ENCODE measurements around the gene OR1F1. TPM values are rescaled to one million over a fixed set of nuclear protein-coding genes. Genes with fewer than 3 reads are reported as not detected.

Gene OR1F1
- total RNA-seq, 1 donor from 2014 or later = not detected

Other genes starting within 250 kb of the OR1F1 start
- 0.10 and 0.18 TPM in 2 replicates for gene KREMEN2, start 223.9 kb upstream of the OR1F1 start, total RNA-seq
- gene PAQR4, start 218.9 kb upstream of the OR1F1 start, total RNA-seq = 40.1 and 44.0 TPM in 2 replicates
- gene PKMYT1, start 207.8 kb upstream of the OR1F1 start, total RNA-seq = 151 and 152 TPM in 2 replicates
- gene CLDN9, start 175.3 kb upstream of the OR1F1 start, total RNA-seq = not detected in 2 replicates
- gene CLDN6, start 170.0 kb upstream of the OR1F1 start, total RNA-seq = not detected in 2 replicates
- 4.9 and 5.5 TPM in 2 replicates for gene TNFRSF12A, start 167.8 kb upstream of the OR1F1 start, total RNA-seq
- 30.0 and 30.9 TPM in 2 replicates for gene HCFC1R1, start 164.3 kb upstream of the OR1F1 start, total RNA-seq
- 48.3 and 49.0 TPM in 2 replicates for gene THOC6, start 164.2 kb upstream of the OR1F1 start, total RNA-seq
- gene BICDL2, start 151.3 kb upstream of the OR1F1 start, total RNA-seq = 0.20 TPM in 1 of 2 replicates, not detected in the other
- gene MMP25, start 141.6 kb upstream of the OR1F1 start, total RNA-seq = 11.9 and 12.8 TPM in 2 replicates
- 993 TPM in 2 replicates for gene IL32, start 122.6 kb upstream of the OR1F1 start, total RNA-seq
- gene ZSCAN10, start 88.9 kb upstream of the OR1F1 start, total RNA-seq = 0.07 TPM in 1 of 2 replicates, not detected in the other
- 0.15 and 0.39 TPM in 2 replicates for gene ZNF205, start 75.6 kb upstream of the OR1F1 start, total RNA-seq
- 9.6 and 12.4 TPM in 2 replicates for gene ZNF213, start 53.2 kb upstream of the OR1F1 start, total RNA-seq
- 13.6 and 15.8 TPM in 2 replicates for gene ZNF200, start 47.0 kb downstream of the OR1F1 start, total RNA-seq
- not detected in 2 replicates for gene MEFV, start 68.4 kb downstream of the OR1F1 start, total RNA-seq
- 25.5 and 27.8 TPM in 2 replicates for gene ZNF263, start 95.3 kb downstream of the OR1F1 start, total RNA-seq
- gene TIGD7, start 117.2 kb downstream of the OR1F1 start, total RNA-seq = 2.0 and 3.1 TPM in 2 replicates
- 26.5 and 27.6 TPM in 2 replicates for gene ZNF75A, start 117.3 kb downstream of the OR1F1 start, total RNA-seq
- gene OR2C1, start 167.7 kb downstream of the OR1F1 start, total RNA-seq = not detected in 2 replicates
- gene ZSCAN32, start 212.8 kb downstream of the OR1F1 start, total RNA-seq = 14.3 and 19.4 TPM in 2 replicates
- 9.9 and 10.6 TPM in 2 replicates for gene ZNF174, start 213.0 kb downstream of the OR1F1 start, total RNA-seq

Data from activated T-helper 1 cell treated with anti-CD3 and anti-CD28 coated beads, Interleukin-12 subunit alpha, Interleukin-12 subunit beta, Interleukin-2, Interleukin-4 antibody, amounts not matched to agents 30 ng/mL and 10 ng/mL and 1 ng/mL, durations not matched to agents 14 hours and 24 hours and 36 hours (primary cell).